Measurements from ENCODE around the gene ABCC10.

GRCh38 chr6:43412541-43412940, 14.8 kb upstream of the ABCC10 start:
- TF ChIP-seq CTCF (conservative IDR thresholded peaks at IDR 0.05 in 1 of 2, IDR thresholded peaks at IDR 0.05 in 1 of 2; ENCODE audit: extremely low read depth in 1 of 2, insufficient read depth in 1 of 2, low read depth in 1 of 2, low read length in 2 of 2): no peak
- no peak for TF ChIP-seq EZH2 (IDR thresholded peaks at IDR 0.05; ENCODE audit: borderline replicate concordance, low read length)

Measured in mammary epithelial cell (primary cell).